Activated naive CD4-positive, alpha-beta T cell treated with Interleukin-2 at 50 U/mL for 16 hours (primary cell): ENCODE data around the gene PRIM2.
"Not testable (repeated sequence)": the region's sequence is repeated elsewhere in the genome, so short reads cannot be mapped to it uniquely, and the experiment has no call there.

Experiments
- DNase-seq: peaks from one replicate; pipeline ENCODE4 v3.0.0-alpha.2; 2020

Gene PRIM2

DNA sequence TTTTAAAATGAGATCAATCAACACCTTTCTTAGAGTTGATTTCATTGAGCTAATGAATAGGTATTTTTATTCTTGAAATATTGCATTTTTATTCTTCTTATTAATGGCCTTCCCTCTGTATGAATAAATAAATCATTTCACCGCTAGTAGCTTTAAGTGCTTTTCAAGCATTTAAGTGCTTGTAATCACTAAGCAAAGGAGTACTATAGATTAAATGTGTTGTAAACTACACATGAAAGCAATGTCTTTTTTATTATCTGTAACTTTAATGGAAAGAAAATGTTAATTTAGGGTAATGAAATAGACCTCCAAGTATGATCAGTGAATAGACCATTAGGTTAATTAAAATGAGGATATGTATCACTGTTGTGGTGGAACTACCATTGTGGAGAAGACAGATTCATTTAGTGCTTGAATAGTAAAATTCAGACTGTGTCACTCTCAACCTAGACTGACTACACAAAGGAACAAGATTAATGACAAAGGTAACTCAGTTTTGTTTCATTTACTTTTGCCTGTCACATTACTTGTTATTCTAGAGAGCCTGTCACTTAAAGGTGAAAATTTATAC, 132.2 kb downstream of the PRIM2 start:
- not testable (repeated sequence) for DNase-seq

- DNase-seq: not testable (repeated sequence)
These were observed 142.4 kb downstream of the PRIM2 start for GRCh38 chr6:57459781-57460180.

GRCh38 chr6:57461022-57461421, 143.6 kb downstream of the PRIM2 start:
- not testable (repeated sequence) for DNase-seq

GRCh38 chr6:57463809-57464208, 146.4 kb downstream of the PRIM2 start:
- DNase-seq: not testable (repeated sequence)

GRCh38 chr6:57465968-57466367, 148.5 kb downstream of the PRIM2 start:
- not testable (repeated sequence) for DNase-seq

DNA sequence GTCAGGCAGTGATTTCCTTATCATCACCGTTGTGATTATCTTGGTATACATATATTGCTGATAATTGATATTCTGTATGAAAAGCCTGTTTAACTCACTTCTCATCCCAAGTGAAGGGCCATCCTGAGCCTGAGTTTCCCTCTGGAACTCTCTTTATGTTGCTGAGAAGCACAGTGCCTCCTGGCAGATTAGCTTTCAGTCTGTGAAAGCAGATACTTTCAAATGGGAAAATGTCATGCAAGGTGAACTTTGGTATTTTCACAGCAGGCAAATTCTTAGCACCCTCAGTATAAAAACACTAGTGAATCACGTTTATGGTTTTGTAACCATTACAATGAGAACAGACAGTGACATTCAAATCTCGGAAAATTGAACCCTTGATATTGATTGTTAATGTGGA, 151.6 kb downstream of the PRIM2 start:
- DNase-seq: no peak

- DNase-seq: not testable (repeated sequence)
These were observed 152.7 kb downstream of the PRIM2 start for GRCh38 chr6:57470148-57470547.

- DNase-seq: not testable (repeated sequence)
These were observed 154.0 kb downstream of the PRIM2 start for GRCh38 chr6:57471314-57471864.

GRCh38 chr6:57472861-57473362, 155.5 kb downstream of the PRIM2 start:
- not testable (repeated sequence) for DNase-seq

DNA sequence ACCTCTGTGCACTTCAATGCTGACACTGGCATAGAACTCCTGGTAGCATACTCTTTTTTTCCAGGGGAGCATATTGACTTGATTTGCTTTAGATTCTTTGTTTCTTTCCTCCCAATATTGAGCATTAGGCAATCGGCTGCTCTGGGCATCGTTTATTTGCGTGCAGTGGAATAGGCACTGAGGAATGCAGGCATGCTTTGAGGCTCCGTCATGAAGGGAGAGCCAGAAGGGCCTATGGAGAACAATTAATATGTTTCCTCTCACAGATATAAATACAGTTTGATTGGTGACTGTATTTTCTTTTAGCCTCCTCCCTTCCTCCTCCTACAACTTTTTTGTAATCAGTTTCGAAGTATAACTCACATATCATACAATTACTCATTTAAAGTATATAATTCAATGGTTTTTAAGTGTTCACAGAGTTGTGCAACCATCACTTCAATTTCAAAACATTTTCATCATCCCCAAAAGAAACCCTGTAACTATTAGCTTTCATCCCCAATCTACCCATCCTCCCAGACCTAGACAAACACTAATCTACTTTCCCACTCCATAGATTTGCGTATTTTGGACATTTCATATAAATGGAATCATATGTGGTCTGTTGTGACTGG, 157.5 kb downstream of the PRIM2 start:
- DNase-seq: not testable (repeated sequence)

DNA sequence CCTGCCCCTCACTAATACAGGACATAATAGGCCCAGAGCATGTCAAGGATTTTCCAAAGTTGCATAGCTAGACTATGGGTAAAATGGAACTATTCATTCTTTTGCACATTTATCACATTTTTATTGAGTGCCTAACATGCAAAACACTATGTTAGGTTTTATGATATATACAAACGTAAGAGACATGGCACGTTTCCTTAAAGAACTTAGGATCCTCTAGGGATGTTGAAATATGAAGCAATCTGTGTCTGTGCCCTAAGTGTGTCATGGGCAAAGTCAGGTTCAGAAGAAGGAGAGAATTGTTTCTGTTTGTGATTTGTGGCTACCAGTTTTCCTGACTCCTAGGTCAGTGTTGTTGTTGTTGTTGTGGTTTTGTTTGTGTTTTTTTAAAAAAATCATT, 158.2 kb downstream of the PRIM2 start:
- not testable (repeated sequence) for DNase-seq

- not testable (repeated sequence) for DNase-seq
These were observed 162.8 kb downstream of the PRIM2 start for GRCh38 chr6:57480194-57480593.

GRCh38 chr6:57481121-57481520, 163.7 kb downstream of the PRIM2 start:
- not testable (repeated sequence) for DNase-seq

DNA sequence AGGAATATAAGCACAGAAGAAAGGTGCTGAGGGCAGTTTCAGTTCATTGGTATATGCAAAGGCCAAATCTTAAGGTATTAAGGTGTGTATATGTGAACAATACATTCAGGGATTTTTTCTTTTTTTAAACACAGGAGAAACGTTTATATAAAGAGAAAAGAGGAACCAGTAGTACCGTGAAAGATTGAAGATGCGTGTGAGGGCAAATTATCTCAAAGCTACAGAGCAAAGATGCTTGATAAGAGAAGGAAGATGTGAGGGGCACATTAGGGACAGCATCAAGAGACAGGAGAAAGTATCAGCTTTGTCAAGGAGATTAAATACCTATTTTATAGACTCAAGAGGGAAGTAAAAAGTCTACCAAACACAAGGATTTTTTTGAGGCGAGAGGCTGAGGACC, 165.0 kb downstream of the PRIM2 start:
- not testable (repeated sequence) for DNase-seq

- DNase-seq: not testable (repeated sequence)
These were observed 169.2 kb downstream of the PRIM2 start for GRCh38 chr6:57486494-57487081.

DNA sequence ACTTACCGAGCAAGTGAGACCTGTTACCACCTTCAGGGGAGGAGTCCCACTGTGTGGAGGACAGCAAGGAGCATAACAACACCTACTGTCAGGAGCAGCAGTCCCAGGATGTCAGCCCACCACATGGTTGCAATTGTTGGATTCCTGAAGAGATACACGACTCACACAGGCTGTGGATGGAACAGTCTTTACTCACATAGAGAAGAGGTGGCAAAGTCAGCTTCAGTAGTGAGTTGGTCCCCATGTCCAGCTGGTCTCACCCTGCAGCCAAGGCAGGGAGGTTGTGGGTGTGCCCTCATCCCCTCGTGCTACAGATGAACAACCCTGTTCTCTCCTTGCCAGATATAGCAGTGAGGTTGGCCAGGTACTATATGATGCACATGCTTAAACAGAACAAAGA, 171.1 kb downstream of the PRIM2 start:
- DNase-seq: not testable (repeated sequence)

- not testable (repeated sequence) for DNase-seq
These were observed 172.5 kb downstream of the PRIM2 start for GRCh38 chr6:57489887-57490286.

DNA sequence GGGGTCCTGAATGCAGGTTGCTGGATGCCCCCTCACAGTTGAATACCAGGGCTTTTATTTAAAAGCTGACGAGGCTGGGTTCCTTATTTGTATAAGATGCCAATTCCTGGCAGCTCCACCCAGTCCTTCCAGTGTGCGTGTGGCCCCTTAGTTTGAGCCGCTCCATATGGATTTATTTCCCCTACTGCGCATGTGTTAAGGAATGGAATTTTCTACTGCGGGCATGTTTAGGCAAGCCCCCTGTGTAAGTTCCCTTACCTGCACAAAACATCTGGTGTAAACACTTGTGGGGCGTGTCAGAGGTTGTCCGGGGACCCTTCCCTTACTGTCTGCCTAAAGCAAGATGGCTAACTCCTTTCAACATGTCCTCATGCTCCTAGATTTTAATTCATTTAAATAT, 174.4 kb downstream of the PRIM2 start:
- not testable (repeated sequence) for DNase-seq

DNA sequence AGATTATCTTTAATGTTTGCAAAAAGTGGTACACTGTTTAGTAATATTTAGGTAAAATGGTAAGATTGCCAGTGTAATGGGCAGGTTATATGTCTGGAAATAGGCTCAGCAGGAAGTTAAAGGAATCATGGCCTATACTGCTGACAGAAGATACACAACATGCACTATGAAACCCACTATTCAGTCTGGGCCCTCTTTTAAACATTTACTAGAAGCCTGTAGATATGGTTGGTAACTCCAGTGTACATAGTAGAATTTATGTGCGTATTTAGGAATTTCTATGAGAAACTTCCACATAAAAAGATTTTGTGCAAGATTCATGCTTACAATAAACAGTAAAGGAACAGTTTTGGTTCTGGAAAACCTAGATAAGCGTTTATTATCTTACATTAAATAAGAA, 178.8 kb downstream of the PRIM2 start:
- not testable (repeated sequence) for DNase-seq

GRCh38 chr6:57500368-57501021, 183.1 kb downstream of the PRIM2 start:
- not testable (repeated sequence) for DNase-seq

GRCh38 chr6:57502387-57502786, 185.0 kb downstream of the PRIM2 start:
- DNase-seq: not testable (repeated sequence)

DNA sequence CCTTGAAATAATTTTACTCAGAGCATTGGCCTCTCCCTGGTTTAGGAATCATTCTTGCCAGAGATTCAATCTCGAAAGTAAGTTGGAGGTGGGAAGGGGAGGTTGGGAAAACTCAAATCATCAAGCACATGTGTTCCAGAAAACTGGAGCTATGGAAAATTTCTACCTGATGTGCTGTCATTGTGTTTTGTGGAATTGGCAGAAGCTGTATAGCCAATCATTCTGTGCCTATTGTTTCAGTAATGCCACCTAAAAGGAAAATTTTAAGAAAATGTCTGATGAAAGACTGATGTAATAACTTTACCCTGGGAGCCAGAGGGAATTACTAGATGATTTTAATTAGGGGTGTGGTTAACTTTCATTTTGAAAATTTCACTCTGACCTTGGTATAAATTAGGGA, 187.8 kb downstream of the PRIM2 start:
- not testable (repeated sequence) for DNase-seq

DNA sequence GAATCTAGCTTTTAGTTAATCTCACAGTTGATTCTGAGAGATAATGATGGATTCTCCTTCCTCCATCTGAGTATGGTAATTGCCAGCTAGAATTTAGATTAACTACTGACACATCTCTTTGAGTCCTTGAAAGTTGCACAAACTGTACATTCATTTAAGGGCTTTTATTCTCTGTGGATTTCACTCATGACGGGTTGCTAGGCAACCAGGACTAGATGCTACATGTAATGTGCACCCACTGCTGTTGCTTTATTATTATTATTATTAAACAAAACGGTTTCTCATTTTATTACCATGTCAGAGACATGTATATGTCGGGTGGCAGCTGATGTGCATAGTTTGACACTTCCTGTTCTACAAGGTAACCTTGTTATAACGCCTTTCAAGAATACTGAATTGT, 193.0 kb downstream of the PRIM2 start:
- DNase-seq: not testable (repeated sequence)
